GM12891 (cell line): ENCODE measurements around the gene MRPL20.
A peak's percentile ranks its signal among the peaks of the same experiment; 100 is the strongest.

ENCODE experiments used
- DNase-seq: peaks from one replicate; pipeline ENCODE4 v3.0.0; 2011; ENCODE audit warnings: low spot score; ENCODE audit not compliant: insufficient read length
- FAIRE-seq: peaks from 2 replicates; lab custom pipeline; 2011; peaks lifted over from hg19 to GRCh38; lab: Jason Lieb, UNC
- PAX5 ChIP-seq: IDR thresholded peaks from 2 replicates; pipeline ENCODE4 v1.6.1; 2011; ENCODE audit warnings: low read length, moderate library complexity, mild to moderate bottlenecking; ENCODE audit not compliant: insufficient read depth, severe bottlenecking
- POLR2A ChIP-seq: IDR thresholded peaks from 2 replicates; pipeline ENCODE4 v1.6.1; 2011; ENCODE audit warnings: low read depth, low read length, control low read depth
- POLR2AphosphoS5 ChIP-seq: IDR thresholded peaks from 2 replicates; pipeline ENCODE4 v1.6.1; 2011; ENCODE audit warnings: low read depth, low read length, control low read depth
- POU2F2 ChIP-seq: IDR thresholded peaks from 2 replicates; pipeline ENCODE4 v1.6.1; 2011; ENCODE audit warnings: low read depth, mild to moderate bottlenecking, control low read depth, low read length, moderate library complexity
- SPI1 ChIP-seq: IDR thresholded peaks from 2 replicates; pipeline ENCODE4 v1.6.1; 2011; ENCODE audit warnings: low read depth, low read length, control low read depth
- TAF1 ChIP-seq: IDR thresholded peaks from 2 replicates; pipeline ENCODE4 v1.6.1; 2011; ENCODE audit warnings: low read depth, low read length, control low read depth

Gene MRPL20

DNA sequence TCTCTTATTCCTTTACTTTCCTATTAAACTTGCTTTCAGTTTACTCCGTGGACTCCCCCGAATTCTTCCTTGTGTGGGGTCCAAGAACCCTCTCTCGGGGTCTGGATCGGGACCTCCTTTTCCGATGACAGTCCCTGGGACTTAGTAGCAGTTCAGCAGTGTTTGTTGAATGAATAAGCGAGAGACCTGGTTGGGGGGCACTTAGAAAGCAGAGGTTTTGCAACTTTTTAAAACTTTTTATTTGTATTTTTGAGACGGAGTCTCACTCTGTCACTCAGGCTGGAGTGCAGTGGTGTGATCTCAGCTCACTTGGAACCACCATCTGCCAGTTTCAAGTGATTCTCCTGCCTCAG lies 16.1 kb upstream of the MRPL20 start:
- DNase-seq (no peak), FAIRE-seq (no peak)
- no peak for TF ChIP-seq POU2F2
- TF ChIP-seq PAX5 = no peak
- TF ChIP-seq POLR2A = no peak
- TF ChIP-seq TAF1 = no peak
- no peak for TF ChIP-seq SPI1
- TF ChIP-seq POLR2AphosphoS5 = no peak

DNA sequence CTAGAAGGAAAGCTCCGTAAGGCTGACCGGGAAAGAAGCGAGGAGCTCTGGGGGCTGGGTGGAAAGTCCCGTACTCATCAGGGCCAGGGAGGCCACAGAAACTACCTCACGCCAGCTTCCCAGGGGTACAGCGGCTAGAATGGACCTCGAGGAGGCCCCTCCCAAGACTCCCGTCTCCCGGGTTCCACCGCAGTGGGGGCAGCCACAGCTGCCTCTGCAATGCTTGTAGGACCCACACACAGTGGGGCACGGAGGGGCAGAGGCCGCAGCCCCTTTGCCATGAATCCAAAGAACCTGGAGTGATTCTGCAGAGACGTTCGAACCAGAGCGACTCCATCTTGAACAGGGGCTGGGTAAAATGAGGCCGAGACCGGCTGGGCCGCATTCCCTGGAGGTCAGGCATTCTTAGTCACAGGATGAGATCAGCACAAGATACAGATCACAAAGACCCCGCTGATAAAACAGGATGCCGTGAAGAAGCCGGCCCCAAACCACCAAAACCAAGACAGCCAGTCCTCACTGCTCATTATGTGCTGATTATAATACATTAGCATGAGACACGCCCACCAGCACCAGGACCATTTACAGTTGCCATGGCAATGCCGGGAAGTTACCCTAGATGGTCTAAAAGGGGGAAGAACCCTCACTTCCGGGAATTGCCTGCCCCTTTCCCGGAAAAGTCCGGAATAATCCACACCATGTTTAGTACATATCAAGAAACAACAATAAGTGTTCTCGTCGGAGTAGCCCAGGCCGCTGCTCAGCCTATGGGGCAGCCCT lies 15.6 kb upstream of the MRPL20 start:
- TF ChIP-seq SPI1 (no peak), PAX5 (no peak), POLR2A (no peak), TAF1 (no peak), POU2F2 (no peak), POLR2AphosphoS5 (no peak)
- FAIRE-seq (peak; percentile 60), DNase-seq (no peak)

DNA sequence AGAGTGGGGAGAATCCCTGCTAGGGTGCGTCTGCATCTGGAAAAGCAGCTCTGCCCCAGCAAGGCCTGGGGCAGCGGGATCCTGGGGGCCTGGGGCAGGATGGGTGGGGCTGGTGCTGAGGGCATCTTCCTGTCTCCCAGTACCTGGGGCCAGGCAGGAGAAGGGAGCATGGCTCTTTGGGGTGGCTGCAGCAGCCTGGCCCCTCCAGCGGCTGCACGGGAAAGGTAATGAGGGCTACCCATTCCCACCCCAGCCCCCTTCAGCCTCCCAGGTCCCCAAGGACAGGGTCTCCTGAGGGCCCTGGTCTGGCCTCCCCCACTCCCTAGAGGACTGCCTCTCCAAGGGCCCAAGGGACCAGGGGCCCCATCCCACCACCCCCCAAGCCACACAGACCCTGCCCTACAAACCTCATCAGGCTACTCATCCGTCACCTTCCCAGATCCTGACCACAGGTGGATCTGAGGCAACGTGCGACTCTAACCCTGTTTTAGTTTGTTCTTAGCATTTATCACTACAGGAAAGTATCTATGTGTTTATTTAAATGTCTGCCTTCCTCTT lies 14.9 kb upstream of the MRPL20 start:
- no peak for DNase-seq
- TF ChIP-seq POU2F2 (no peak), POLR2A (no peak), PAX5 (no peak), SPI1 (no peak), POLR2AphosphoS5 (no peak), TAF1 (no peak)
- FAIRE-seq = no peak

DNA sequence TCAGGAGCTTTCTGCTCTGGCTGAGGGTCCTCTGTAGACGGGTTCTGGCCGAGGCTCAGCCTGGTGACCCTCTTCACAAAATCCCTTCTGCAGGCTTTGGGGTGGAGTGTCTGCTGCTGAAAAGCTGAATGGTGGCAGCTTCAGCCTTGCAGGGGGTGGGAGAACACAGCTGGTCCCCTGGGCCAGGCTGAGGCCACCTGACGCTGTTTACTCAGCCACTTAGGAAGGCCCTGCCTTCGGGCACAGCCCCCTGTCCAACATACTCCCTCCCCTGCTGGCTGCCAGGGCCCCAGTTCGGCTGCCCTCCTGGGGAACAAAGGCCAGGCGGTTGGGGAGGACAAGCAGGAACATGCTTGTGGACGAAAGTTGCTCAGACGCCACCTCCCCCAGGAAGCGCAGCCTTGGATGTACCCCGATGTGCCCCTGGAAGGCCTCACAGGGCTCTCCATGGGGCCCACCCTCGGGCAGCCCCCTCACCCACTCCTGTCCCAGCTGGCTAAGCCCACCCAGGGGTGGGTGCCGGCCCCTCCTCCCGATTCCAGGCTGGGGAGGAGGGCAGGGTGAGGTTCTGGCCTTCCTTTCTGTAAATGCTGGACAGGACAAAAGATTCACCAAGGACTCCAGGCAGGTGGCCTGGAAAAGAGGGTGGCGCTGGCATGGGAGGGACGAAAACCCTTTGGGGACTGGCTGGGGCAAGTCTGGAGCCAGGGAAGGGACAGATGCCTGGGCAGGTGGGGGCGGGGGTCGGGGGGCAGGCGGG lies 14.2 kb upstream of the MRPL20 start, which contains the start of gene ANKRD65:
ANKRD65 (minus strand) TSS at position 130 of the 760 bp plus-strand sequence. CDS start 271 bp downstream, outside the sequence.
- FAIRE-seq = no peak
- TF ChIP-seq SPI1 = no peak
- TF ChIP-seq POLR2A = no peak
- no peak for TF ChIP-seq POU2F2
- TF ChIP-seq PAX5 = no peak
- TF ChIP-seq POLR2AphosphoS5 = no peak
- no peak for TF ChIP-seq TAF1
- no peak for DNase-seq

DNA sequence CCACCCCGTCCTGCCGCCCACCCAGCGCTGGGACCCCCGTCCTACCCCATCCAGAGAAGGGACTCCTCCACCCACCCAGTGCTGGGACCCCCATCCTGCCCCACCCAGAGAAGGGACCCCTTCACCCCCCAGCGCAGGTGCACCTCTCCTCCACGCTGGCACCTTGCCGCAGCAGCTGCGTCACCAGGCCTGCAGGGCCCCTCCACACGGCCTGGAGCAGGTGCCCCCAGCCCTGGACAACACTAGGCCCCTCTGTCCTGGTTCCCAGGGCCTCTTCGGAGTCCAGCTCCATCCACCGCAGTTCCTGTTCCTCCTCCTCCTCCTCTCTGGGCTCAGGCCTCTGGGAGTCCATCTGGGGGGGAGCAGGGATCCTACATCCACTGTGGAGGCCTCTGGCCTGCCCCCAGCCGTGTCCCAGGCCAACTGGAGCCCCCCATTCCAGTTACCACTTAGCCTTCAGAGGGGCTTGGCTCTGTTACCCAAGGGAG lies 13.6 kb upstream of the MRPL20 start:
- FAIRE-seq (no peak), DNase-seq (no peak)
- TF ChIP-seq POU2F2 = no peak
- TF ChIP-seq PAX5 = no peak
- no peak for TF ChIP-seq POLR2AphosphoS5
- TF ChIP-seq POLR2A = no peak
- TF ChIP-seq SPI1 = no peak
- TF ChIP-seq TAF1 = no peak

DNA sequence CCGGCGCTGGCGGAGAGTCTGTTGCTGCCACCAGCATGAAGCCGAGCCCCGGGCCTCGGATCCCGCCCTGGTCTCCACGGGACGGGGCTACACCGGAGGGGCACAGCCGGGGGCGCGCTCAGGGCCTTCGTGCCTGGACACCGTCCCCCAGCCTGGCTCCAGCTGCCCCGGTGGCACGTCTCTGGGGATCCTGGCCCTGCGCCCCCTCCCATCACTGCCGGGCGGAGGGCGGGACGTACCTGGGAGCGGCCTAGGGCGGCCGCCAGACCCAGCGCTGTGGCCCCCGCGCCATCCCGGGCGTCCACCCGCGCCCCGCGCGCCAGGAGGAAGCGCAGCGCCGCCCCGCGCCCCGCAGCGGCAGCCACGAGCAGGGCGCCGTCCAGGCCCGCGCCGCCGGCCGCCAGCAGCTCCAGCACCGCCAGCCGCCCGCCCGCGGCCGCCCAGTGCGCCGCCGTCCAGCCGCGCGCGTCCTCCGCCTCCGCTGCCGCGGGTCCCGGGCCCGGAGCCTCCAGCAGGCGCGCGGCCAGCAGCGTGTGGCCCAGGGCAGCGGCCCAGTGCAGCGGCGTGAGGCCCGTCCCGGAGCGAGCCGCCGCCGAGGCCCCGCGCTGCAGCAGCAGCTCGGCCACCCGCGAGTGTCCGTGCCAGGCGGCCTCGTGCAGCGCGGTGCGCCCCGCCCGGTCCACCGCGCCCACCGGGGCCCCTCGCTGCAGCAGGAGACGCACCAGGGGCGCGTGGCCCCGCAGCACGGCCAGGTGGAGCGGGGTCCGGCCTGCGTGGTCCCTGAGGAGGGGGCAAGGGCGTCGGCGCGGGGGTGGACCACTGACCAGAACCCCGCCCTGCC lies 12.9 kb upstream of the MRPL20 start:
- DNase-seq (peak; percentile 34), FAIRE-seq (no peak)
- no peak for TF ChIP-seq SPI1
- TF ChIP-seq POU2F2 = no peak
- TF ChIP-seq POLR2A = no peak
- TF ChIP-seq PAX5 = no peak
- TF ChIP-seq POLR2AphosphoS5 = no peak
- no peak for TF ChIP-seq TAF1

DNA sequence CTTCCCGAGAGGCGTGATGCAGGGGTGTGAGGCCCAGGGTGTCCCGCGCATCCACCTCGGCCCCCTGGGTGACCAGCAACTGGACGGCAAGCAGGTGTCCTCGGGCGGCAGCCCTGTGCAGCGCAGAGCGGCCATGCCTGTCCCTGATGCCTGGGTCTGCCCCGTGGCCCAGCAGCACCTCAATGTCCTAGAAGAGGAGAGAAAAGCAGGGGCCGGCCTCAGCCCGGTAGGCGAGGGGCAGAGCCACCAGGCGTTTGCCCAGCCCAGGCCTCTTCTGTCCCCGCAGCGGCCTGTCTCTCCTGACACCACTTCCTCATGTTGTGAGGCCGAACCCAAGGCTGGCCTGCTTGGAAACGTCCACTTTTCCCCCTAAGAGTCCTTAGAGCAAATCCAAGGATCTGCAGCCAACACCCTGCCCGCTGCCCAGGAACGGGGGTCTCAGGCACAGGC lies 12.3 kb upstream of the MRPL20 start:
- no peak for FAIRE-seq
- DNase-seq = no peak

More for the DNA sequence above, 12.3 kb upstream of the MRPL20 start:
- TF ChIP-seq PAX5 = no peak
- TF ChIP-seq POLR2A = no peak
- TF ChIP-seq POLR2AphosphoS5 = no peak
- no peak for TF ChIP-seq POU2F2
- TF ChIP-seq SPI1 = no peak
- no peak for TF ChIP-seq TAF1
